LNCAP (cell line): ENCODE measurements around the gene MRLN.

Experiments used
- CTCF ChIP-seq: fragments of 450-650 bp; IDR thresholded peaks from 2 replicates; pipeline ENCODE4 v1.5.1; 2017; ENCODE audit warnings: mild to moderate bottlenecking

MRLN gene

GRCh38 chr10:59702347-59702746 lies 50.9 kb downstream of the MRLN start:
- TF ChIP-seq CTCF, result no peak

GRCh38 chr10:59700709-59701108 lies 52.5 kb downstream of the MRLN start:
- TF ChIP-seq CTCF, result no peak

- no peak for TF ChIP-seq CTCF
These were observed 54.9 kb downstream of the MRLN start for GRCh38 chr10:59698326-59698725.

- no peak for TF ChIP-seq CTCF
These were observed 57.6 kb downstream of the MRLN start for GRCh38 chr10:59695637-59696036.

- no peak for TF ChIP-seq CTCF
These were observed 58.3 kb downstream of the MRLN start for GRCh38 chr10:59694936-59695335.

GRCh38 chr10:59692113-59692512 lies 61.1 kb downstream of the MRLN start:
- TF ChIP-seq CTCF, result no peak

GRCh38 chr10:59688921-59689351 lies 64.3 kb downstream of the MRLN start:
- no peak for TF ChIP-seq CTCF

GRCh38 chr10:59687657-59688056 lies 65.6 kb downstream of the MRLN start:
- TF ChIP-seq CTCF, result no peak
